ENCODE data around the gene EFCC1.
A peak's percentile ranks its signal among the peaks of the same experiment; 100 is the strongest.

Gene EFCC1

DNA sequence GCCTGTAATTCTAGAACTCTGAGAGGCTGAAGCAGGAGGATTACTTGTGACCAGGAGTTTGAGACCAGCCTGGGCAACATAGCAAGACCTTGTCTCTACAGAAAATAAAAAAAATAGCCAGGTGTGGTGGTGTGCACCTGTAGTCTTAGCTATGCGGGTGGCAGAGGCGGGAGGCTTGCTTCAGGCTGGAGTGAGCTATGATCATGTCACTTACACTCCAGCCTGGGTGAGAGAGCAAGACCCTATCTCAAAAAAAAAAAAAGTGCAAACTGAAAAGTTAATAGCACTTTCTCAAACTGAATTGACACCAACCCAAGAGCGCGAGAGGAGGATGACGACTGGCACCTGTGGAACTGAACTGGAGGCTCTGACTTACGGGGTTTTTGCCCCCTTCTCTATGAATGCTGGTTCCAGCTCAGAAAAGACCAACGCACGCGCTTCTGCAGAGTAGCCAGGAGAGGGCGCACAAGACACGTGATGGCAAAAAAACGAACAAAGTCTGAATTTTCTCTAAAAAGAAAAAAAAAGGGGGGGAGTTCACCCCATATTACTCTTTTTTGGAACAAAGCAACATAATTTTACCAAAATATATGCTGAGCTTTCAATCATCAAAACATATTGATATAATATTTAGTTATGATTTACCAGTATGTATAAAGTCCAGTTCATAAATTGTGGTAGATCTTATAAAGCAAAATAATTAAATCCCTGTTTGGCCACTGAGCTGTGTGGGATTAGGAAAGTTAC, 30.9 kb upstream of the EFCC1 start:
- no peak for TF ChIP-seq CEBPB (IDR thresholded peaks at IDR 0.05)
- no peak for TF ChIP-seq EGR1 (IDR thresholded peaks at IDR 0.05)
- TF ChIP-seq RAD21 (IDR thresholded peaks at IDR 0.05; ENCODE audit: low read depth): peak; percentile 91
- TF ChIP-seq, protein P1, sequence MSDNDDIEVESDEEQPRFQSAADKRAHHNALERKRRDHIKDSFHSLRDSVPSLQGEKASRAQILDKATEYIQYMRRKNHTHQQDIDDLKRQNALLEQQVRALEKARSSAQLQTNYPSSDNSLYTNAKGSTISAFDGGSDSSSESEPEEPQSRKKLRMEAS (IDR thresholded peaks at IDR 0.05): peak; percentile 41; the same call in 1 of the 2 replicates
- TF ChIP-seq, protein P2, sequence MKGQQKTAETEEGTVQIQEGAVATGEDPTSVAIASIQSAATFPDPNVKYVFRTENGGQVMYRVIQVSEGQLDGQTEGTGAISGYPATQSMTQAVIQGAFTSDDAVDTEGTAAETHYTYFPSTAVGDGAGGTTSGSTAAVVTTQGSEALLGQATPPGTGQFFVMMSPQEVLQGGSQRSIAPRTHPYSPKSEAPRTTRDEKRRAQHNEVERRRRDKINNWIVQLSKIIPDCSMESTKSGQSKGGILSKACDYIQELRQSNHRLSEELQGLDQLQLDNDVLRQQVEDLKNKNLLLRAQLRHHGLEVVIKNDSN (IDR thresholded peaks at IDR 0.05): 0 out of 2 replicates have a peak, but pooled peaks have one; percentile 23

DNA sequence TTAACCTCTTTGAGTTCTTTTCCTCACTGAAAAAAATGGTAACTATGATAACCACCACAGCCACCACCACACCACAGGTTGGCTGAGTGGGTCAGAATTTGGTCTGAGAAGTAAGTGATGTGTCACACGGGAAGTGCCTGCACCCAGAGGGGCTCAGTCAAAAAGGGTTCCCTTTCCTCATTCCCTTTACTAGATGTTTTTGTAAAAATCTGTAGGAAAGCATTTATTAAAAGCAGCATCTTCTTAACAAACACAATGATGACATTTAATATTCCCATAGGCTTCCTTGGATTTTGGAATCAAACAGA, 30.4 kb upstream of the EFCC1 start:
- no peak for TF ChIP-seq EP300 (IDR thresholded peaks at IDR 0.05; ENCODE audit: borderline replicate concordance)

DNA sequence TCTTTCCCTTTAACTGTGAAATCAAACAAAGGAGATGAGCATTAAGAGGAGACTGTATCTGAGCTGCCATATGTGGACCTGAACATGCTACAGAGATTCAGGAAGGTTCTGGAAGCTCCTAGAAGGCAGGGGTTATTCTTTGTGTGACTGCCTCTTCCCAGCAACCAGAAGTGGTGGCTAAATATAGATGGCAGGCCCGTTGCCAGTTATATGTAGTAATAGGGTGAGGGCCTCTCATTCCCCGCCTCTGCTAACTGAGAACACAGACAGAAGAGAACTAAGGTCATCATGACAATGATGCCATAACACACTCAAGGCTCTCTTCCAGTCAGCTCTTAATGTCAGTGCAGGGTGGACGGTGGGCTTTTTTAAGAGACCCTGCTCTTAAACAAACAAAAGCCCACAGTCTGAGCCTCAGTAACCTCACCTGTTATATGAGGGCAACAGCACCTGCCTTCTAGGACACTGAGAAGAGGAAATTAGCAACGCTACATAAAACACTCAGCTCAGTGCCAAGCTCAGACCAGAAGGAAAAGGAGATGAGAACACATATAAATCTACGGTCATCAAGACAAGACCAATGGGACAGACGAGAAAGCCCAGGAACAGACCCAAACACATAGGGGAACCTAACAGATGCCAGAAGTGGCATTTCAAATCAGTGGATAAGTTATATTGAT, 29.5 kb upstream of the EFCC1 start:
- TF ChIP-seq, protein P1 (IDR thresholded peaks at IDR 0.05): no peak
- TF ChIP-seq TEAD4 (IDR thresholded peaks at IDR 0.05): no peak
- TF ChIP-seq EGR1 (IDR thresholded peaks at IDR 0.05): no peak
- no peak for TF ChIP-seq YY1 (IDR thresholded peaks at IDR 0.05; ENCODE audit: low read depth)
- TF ChIP-seq ZBTB7A (IDR thresholded peaks at IDR 0.05; ENCODE audit: low read depth): no peak
- TF ChIP-seq FOXM1 (IDR thresholded peaks at IDR 0.05; ENCODE audit: borderline replicate concordance, low read depth): no peak
- TF ChIP-seq, protein P3, sequence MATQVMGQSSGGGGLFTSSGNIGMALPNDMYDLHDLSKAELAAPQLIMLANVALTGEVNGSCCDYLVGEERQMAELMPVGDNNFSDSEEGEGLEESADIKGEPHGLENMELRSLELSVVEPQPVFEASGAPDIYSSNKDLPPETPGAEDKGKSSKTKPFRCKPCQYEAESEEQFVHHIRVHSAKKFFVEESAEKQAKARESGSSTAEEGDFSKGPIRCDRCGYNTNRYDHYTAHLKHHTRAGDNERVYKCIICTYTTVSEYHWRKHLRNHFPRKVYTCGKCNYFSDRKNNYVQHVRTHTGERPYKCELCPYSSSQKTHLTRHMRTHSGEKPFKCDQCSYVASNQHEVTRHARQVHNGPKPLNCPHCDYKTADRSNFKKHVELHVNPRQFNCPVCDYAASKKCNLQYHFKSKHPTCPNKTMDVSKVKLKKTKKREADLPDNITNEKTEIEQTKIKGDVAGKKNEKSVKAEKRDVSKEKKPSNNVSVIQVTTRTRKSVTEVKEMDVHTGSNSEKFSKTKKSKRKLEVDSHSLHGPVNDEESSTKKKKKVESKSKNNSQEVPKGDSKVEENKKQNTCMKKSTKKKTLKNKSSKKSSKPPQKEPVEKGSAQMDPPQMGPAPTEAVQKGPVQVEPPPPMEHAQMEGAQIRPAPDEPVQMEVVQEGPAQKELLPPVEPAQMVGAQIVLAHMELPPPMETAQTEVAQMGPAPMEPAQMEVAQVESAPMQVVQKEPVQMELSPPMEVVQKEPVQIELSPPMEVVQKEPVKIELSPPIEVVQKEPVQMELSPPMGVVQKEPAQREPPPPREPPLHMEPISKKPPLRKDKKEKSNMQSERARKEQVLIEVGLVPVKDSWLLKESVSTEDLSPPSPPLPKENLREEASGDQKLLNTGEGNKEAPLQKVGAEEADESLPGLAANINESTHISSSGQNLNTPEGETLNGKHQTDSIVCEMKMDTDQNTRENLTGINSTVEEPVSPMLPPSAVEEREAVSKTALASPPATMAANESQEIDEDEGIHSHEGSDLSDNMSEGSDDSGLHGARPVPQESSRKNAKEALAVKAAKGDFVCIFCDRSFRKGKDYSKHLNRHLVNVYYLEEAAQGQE (IDR thresholded peaks at IDR 0.05; ENCODE audit: low read depth): no peak
- TF ChIP-seq EP300 (IDR thresholded peaks at IDR 0.05; ENCODE audit: borderline replicate concordance): no peak
- TF ChIP-seq RAD21 (IDR thresholded peaks at IDR 0.05; ENCODE audit: low read depth): no peak
- no peak for TF ChIP-seq NFIC (IDR thresholded peaks at IDR 0.05)
- TF ChIP-seq, protein P2 (IDR thresholded peaks at IDR 0.05): no peak
- TF ChIP-seq CREB1 (IDR thresholded peaks at IDR 0.05; ENCODE audit: low read depth): no peak
- no peak for TF ChIP-seq TAF1 (IDR thresholded peaks at IDR 0.05; ENCODE audit: low read depth)

DNA sequence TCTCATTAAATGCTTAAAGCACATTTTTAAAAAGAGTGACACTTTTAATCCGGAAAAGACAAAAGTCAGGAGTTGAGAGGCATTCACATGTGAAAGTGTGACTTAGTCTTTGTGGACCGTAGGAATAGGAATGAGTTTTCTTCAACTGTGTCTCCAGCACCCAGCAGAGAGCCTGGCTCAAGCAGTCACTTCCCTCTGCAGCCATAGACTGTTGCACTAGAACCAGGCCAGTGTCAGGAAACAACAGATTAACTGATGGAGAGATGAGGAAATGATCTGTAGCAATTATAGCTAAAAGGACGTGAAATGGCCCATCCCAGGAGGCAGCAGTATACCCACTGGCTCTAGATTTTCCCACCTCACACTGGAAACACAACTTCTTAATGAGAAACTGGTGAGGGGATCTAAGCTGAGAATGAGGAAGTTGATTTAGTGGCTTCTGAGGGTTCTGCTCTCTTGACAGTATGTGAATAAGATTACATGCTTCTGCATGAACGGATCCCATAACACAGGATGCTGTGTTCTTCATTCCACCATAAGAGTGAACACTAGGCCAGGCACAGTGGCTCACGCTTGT, 27.0 kb upstream of the EFCC1 start:
- no peak for TF ChIP-seq TAF1 (IDR thresholded peaks at IDR 0.05; ENCODE audit: low read depth)
- TF ChIP-seq ZBTB7A (IDR thresholded peaks at IDR 0.05; ENCODE audit: low read depth): no peak
- TF ChIP-seq, protein P1 (IDR thresholded peaks at IDR 0.05): no peak
- no peak for TF ChIP-seq TEAD4 (IDR thresholded peaks at IDR 0.05)
- no peak for TF ChIP-seq YY1 (IDR thresholded peaks at IDR 0.05; ENCODE audit: low read depth)
- TF ChIP-seq CREB1 (IDR thresholded peaks at IDR 0.05; ENCODE audit: low read depth): no peak
- TF ChIP-seq EGR1 (IDR thresholded peaks at IDR 0.05): no peak

DNA sequence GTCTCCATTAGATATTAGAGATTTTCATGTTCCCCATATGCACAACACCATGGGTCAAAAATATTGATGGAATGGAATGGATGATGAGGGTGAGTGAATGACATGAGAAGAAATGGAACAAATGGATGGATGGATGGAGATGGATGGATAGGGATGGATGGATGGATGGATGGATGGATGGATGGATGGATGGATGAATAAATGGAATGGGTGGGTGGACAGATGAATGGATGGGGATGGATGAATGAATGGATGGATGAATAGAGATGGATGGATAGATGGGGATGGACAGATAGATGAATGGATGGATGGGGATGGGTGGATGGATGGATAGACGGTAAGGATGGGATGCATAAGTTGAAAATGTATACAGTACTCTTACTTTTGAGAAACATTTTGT, 25.8 kb upstream of the EFCC1 start:
- TF ChIP-seq TCF12 (IDR thresholded peaks at IDR 0.05; ENCODE audit: low read depth) (no peak), FOXM1 (IDR thresholded peaks at IDR 0.05; ENCODE audit: borderline replicate concordance, low read depth) (no peak), EP300 (IDR thresholded peaks at IDR 0.05; ENCODE audit: borderline replicate concordance) (no peak), CEBPB (IDR thresholded peaks at IDR 0.05) (no peak), CREB1 (IDR thresholded peaks at IDR 0.05; ENCODE audit: low read depth) (no peak), RAD21 (IDR thresholded peaks at IDR 0.05; ENCODE audit: low read depth) (no peak), YY1 (IDR thresholded peaks at IDR 0.05; ENCODE audit: low read depth) (no peak), EGR1 (IDR thresholded peaks at IDR 0.05) (no peak), TEAD4 (IDR thresholded peaks at IDR 0.05) (no peak)
- TF ChIP-seq, protein P1 (IDR thresholded peaks at IDR 0.05): no peak
- TF ChIP-seq, protein P2 (IDR thresholded peaks at IDR 0.05): no peak

DNA sequence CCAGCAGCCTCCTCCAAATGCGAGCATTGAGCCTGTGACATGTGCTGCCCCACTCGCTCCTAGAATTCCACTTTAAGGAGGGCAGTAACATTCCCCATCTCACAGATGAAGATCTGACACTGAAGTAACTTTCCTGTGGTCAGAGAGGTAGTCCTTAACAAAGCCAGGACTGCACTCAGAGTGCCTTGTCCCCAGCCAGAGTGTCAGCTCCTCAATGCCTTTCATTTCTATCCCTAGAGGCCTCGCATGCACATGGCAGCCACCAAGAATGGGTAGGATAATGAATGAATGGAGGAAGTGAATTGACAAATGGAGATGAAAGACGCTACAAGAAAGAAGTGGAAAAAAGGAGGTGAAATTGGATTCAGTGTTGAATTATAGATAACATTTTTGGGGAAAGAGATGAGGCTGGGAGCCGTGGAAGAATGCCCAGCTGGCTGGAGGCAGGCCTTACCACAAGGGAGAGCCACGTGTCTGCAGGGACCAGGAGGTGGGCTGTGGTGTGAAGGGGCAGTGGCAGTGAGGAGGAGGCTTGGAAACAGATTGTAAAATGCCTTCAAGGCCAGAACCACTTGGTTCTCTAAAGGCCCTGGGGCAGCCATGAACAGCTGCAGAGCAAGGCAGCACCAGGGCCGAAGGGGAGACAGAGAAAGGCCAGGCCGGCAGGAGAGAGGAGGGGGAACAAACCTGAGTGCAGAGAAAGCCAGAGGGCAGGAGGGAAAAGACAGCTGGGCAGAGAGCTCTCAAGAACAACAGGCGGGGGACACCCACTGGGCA, 17.6 kb upstream of the EFCC1 start:
- TF ChIP-seq FOXM1 (IDR thresholded peaks at IDR 0.05; ENCODE audit: borderline replicate concordance, low read depth) (no peak), YY1 (IDR thresholded peaks at IDR 0.05; ENCODE audit: low read depth) (no peak), ZBTB7A (IDR thresholded peaks at IDR 0.05; ENCODE audit: low read depth) (no peak), TEAD4 (IDR thresholded peaks at IDR 0.05) (no peak), EP300 (IDR thresholded peaks at IDR 0.05; ENCODE audit: borderline replicate concordance) (no peak), CREB1 (IDR thresholded peaks at IDR 0.05; ENCODE audit: low read depth) (no peak), RAD21 (IDR thresholded peaks at IDR 0.05; ENCODE audit: low read depth) (no peak), TCF12 (IDR thresholded peaks at IDR 0.05; ENCODE audit: low read depth) (no peak), TAF1 (IDR thresholded peaks at IDR 0.05; ENCODE audit: low read depth) (no peak), EGR1 (IDR thresholded peaks at IDR 0.05) (no peak), CEBPB (IDR thresholded peaks at IDR 0.05) (no peak), NFIC (IDR thresholded peaks at IDR 0.05) (no peak)
- TF ChIP-seq, protein P2 (IDR thresholded peaks at IDR 0.05): no peak
- TF ChIP-seq, protein P1 (IDR thresholded peaks at IDR 0.05): no peak
- TF ChIP-seq, protein P3 (IDR thresholded peaks at IDR 0.05; ENCODE audit: low read depth): no peak
